ENCODE measurements around the gene SIK1.
"Not testable (repeated sequence)": the region's sequence is repeated elsewhere in the genome, so short reads cannot be mapped to it uniquely, and the experiment has no call there.

- TF ChIP-seq, protein P1, sequence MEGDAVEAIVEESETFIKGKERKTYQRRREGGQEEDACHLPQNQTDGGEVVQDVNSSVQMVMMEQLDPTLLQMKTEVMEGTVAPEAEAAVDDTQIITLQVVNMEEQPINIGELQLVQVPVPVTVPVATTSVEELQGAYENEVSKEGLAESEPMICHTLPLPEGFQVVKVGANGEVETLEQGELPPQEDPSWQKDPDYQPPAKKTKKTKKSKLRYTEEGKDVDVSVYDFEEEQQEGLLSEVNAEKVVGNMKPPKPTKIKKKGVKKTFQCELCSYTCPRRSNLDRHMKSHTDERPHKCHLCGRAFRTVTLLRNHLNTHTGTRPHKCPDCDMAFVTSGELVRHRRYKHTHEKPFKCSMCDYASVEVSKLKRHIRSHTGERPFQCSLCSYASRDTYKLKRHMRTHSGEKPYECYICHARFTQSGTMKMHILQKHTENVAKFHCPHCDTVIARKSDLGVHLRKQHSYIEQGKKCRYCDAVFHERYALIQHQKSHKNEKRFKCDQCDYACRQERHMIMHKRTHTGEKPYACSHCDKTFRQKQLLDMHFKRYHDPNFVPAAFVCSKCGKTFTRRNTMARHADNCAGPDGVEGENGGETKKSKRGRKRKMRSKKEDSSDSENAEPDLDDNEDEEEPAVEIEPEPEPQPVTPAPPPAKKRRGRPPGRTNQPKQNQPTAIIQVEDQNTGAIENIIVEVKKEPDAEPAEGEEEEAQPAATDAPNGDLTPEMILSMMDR (IDR thresholded peaks at IDR 0.05): not testable (repeated sequence)
- not testable (repeated sequence) for TF ChIP-seq POLR2AphosphoS5, POLR2A (IDR thresholded peaks at IDR 0.05)
Observed at GRCh38 chr21:43458995-43459394, 32.1 kb upstream of the SIK1 start.
